HK-2 (cell line): ENCODE results near the gene ILF2.
"Not testable (repeated sequence)": the region's sequence is repeated elsewhere in the genome, so short reads cannot be mapped to it uniquely, and the experiment has no call there.

Experiments
- DNase-seq: peaks from one replicate; pipeline ENCODE4 v3.0.0-alpha.2; 2018; ENCODE audit not compliant: unreplicated experiment

Gene ILF2

DNA sequence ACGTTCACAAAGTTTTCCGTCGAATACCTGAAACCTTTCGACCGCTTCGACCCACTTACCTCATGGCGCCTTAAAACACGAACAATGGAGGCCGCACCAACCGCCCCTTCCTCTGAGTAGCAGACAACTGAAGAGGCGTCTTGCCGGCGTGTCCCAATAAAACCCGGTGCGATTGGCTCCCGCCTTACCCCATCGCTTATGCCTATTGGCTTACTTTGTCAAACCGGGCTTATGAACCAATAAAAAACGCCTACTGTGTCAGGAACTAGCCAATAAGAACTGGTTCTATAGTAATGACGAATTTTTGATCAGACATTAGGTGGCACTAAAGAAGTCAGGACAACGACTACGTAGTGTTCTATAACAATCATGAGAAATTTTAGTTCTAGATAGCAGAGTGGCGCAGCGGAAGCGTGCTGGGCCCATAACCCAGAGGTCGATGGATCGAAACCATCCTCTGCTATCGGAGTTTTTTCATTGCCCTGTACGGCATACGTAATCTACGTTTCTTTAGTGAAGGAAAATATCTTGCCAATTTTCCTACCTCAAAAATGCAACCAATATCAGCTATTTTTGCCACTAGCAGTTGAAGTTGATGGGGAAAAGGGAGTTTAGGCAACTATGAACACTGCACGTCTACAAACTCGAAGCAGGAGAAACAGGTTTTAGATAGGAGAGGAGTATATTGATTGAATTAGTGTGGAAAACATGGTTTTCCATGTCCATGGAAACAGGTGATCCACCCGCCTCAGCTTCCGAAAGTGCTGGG is at the start of gene ILF2:
Gene ILF2, minus strand, starts transcription at position 135 of the 769 bp plus-strand sequence. Its CDS starts 71 bp downstream, at position 64.
- peak; percentile 96 for DNase-seq

DNA sequence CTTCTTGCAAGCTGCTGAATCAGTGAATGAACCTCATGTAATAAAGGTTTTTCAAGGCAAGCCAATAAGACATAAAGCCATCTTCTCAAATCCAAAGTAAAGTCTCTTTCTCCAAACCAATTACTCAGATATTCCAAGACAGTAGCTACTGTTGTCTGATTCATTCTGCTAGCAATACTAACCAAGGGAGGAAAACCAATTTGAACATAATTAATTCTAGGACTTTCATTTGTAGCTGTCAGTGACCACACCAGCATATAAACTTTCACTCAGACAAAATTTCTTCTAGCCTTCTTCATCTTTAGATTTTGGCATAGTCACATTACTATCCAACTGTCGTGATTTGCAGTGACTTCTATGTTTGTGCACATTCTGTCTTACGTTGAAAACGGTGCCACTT is 46.5 kb upstream of the ILF2 start:
- no peak for DNase-seq

- not testable (repeated sequence) for DNase-seq
These were observed 45.4 kb upstream of the ILF2 start for GRCh38 chr1:153716211-153716610.

GRCh38 chr1:153711026-153711425 is 40.2 kb upstream of the ILF2 start:
- no peak for DNase-seq

- no peak for DNase-seq
These were observed 34.7 kb upstream of the ILF2 start for GRCh38 chr1:153705484-153705883.

- no peak for DNase-seq
These were observed 29.0 kb upstream of the ILF2 start for GRCh38 chr1:153699768-153700167.

DNA sequence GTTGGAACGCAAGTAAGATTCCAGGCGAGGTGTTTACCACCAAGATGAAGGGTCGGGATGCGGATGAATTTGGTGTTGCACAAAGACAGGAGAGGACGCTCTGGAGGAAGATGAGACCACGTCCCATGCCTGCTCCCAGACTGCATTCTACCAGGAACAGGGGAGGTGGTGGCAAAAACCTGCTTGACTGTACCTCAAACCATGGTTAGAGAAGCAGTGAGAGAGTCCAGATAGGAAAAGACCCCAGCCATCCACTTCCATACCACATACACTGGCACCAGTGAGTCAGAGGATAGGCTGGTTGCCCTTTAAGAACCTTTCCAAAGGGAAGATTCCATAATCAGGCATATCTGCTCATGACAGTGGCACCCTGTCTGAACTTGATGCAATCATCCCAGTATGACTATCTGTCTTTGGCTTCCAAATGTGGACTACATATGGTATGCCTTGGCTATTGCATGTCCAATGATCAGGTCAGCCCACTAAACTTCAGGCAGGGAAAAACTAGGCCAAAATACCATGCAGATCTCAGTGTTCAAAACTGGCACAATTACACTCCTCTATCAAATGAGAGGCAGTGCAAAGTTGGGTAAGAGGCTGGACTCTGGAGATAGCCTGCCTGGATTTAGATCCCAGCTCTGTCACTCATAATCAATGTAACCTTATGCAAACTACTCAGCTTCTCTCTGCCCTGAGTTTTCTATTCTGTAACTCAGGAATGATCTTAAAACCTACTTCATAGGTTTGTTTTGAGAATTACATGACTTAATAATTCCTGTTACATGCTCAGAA is 28.3 kb upstream of the ILF2 start:
- DNase-seq, result no peak

DNA sequence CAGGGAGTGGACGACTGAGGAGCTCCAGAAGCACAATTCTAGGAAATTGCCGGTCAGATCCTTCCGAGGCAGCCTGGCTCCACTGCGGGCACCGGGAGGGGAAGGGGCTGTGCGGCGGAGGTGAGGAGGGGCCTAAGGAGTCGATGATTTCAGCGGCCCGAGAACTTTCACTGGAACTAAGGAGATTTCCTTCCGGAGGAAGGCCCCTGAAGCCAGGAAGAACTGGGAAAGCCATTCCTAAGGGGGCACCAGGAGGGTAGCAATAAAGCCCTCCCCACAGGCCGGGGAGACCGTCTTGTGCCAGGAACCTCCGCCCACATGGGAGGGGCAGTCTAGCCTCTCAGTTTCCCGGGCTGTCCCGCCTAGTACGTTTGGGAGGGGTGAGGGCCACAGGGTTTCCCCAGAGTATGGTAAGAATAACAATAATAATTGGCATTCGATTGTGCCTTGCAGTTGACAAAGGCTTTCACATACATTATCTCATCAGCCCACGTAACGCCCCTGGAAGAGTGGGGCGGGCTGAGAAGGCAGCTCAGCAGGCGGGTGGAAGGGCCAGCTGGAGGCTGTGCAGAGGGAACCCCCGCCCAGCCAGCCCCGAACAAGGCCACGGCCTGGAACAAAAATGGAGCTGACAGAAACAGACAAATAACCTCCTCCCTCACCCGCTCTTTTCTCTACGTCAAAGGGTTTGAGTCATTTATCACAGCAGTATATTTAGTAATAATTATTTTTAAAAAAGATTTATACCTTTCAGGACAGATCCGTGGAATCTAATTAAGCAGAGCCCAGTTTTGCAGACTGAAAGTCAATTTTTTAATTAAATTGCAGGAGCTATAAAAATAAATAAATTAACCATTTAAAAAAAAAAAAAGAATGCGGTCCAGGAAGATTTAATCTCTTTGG is 27.5 kb upstream of the ILF2 start:
- no peak for DNase-seq

DNA sequence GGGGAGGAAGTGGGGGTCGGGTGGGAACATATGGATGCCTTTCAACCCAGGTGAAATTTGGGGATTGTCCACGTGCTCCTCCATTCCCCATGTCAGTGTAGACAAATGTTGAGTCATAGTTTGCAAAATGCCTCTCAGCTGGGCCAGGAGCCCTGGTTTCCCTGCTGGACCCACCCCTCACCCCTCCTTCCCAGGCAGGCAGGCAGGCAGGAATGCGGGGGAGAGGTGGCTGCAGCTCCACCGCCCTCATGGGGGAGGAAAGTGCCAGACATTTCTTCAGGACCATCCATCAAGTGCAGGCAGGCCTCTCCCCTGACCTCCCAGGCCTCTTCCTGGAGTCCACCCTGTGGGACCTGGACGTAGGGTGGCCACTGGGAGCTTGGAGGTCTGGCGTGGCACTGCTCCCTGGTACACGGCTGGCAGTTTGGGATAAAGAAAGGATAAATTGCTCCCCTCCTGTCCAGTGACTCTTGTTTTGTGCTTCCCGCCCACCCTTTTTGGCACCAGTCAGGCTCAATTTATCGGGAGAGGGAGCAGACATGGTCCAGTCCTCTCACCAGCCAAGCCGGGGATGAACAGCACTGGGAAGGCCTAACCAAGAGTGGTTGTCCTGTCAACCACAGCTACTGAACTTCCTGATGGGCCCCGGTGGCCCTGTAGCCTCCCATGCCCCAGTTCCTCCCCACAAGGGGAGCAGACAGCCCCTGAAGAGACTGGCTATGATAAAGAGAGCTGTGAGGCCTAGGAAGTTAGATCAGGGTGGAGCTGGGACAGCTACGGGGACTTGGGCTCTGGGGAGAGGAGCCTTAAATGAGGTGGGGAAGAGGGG is 26.6 kb upstream of the ILF2 start:
- DNase-seq, result peak; percentile 16

DNA sequence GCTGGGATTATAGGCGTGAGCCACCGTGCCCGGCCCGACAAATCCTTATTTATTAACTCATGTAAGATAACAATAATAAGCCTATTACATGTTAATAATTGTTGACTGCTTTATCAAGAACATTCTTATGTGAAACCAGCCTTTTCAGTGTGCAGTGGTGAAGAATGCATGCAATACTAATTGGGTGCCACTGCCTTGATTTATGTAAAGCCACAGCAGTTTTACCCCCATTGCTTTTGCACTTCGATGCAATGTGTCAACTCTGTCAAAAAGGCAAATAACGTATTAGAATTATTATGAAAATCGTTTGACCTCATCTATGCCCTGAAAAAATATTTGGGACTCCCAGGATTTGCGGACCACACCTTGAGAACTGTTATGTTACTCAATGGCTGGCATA is 25.9 kb upstream of the ILF2 start:
- no peak for DNase-seq

DNA sequence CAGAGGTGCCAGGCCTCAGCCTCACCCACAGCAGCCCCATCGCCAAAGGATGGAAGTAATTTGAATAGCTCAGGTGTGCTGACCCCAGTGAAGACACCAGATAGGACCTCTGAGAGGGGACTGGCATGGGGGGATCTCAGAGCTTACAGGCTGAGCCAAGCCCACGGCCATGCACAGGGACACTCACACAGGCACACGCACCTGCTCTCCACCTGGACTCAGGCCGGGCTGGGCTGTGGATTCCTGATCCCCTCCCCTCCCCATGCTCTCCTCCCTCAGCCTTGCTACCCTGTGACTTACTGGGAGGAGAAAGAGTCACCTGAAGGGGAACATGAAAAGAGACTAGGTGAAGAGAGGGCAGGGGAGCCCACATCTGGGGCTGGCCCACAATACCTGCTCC is 22.7 kb upstream of the ILF2 start:
- no peak for DNase-seq

DNA sequence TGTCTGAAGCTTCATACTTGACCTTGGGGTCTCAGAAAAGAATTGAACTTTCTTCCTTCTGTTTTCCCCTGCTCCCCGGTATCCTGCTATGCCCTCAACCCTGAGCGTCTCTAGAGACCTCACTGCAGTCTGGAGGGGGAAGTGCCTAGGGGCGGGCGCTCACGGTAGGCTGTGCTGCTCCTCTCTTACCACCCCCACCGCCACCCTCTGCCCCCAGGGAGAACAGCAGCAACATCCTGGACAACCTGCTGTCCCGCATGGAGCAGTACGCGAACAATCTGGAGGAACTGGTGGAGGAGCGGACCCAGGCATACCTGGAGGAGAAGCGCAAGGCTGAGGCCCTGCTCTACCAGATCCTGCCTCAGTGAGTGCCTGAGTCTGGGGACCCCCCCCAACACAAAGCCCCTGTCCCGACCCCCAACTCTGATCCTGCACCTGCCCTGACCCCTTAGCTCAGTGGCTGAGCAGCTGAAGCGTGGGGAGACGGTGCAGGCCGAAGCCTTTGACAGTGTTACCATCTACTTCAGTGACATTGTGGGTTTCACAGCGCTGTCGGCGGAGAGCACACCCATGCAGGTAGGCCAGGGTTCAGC is 18.0 kb upstream of the ILF2 start:
- no peak for DNase-seq

DNA sequence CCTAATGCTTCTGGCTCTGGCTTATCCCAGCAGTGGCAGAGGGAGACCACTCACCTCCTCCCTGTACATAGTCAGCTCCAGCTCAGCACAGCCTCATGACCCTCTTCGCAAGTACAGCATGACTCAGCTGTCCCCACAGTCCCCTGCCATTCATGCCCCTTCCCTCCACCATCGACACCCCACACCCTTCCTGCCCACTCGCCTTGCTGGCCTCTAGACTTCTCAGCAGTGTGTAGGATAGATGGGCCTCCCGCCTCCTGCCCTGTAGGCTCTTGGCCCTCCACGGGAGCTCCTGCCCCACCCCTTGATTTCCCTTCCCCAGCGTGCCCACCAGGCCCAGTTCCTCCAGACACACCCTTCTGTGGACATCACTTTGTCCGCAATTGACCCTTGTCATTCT is 17.5 kb upstream of the ILF2 start:
- DNase-seq, result no peak

DNA sequence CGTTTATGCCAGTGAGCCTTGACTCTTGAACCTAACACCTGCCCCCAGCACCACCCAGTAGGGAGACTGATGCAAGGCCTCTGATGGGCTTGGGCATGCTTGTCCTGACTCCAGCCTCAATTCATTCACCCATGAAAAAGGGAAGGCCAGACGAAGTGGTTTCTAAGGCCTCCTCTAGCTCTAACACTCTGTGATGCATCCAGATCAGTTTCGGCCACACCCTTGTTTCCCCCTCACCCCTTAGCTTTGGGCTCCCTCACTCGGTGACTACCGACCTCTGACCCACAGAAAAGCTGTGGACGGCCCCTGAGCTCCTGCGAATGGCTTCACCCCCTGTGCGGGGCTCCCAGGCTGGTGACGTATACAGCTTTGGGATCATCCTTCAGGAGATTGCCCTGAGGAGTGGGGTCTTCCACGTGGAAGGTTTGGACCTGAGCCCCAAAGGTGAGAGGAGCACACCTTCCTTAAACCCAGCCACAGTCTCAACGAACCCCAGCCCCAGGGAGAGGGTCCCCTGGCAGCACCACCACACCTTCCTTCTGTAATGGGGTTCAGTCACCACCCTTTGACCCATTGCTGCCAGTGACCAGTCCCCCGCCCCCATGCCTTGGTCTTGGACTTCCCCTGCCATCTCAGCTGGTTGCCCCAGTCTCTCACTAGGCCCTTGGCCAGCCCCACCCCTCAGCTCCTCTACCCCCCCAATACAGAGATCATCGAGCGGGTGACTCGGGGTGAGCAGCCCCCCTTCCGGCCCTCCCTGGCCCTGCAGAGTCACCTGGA is 16.7 kb upstream of the ILF2 start:
- no peak for DNase-seq

- no peak for DNase-seq
These were observed 14.9 kb upstream of the ILF2 start for GRCh38 chr1:153685544-153686340.

DNA sequence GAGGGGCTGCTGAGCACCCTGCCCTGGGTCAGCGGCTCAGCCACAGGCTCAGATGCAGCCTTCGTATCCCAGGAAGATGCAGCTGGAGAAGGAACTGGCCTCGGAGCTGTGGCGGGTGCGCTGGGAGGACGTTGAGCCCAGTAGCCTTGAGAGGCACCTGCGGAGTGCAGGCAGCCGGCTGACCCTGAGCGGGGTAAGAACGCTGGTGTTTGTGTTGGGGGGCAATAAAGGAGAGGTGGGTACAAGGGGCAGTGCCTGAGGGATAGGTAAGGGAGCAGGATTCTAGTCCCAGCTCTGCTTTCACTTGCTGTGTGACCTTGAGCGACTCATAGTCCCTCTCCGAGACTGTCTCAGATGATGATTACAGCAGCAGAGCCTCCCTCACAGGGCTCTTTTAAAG is 14.1 kb upstream of the ILF2 start:
- DNase-seq, result no peak

DNA sequence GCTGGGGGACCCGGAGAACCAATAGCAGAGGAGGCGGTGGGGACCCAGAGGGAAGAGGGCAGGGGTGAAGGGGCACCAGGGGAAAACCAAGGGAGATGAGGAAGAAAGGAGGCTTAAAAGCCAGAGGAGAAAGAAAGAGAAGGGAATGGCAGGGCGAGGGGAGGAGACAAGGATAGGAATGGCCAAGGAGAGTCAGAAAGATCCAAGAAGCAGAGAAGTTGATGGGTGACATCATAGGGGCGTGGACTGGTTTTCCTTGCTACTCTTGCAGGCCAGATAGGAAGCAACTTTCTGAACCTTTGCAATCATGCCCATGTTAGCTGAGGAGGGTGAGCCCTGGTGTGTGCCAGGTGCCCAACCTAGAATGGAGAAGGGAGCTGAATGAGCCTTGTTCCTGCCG is 13.1 kb upstream of the ILF2 start:
- no peak for DNase-seq

DNA sequence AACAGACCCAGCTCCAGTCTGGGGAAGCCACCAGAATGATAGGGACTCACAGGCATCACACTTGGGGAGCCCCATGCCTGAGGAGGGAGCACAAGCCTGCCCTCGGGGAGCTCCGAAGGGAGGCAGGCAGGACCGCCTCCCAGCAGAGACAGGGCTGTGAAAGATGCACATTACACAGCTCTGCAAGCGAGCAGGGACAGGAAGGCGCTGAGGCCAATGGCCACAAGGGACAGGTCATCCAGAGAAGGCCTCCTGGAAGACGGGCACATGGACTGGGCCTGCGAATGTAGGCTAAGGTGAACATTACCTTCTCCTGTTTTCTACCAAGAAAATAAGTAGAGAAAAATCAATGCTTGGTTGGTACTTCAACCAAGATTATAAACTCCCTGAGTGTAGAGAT is 11.9 kb upstream of the ILF2 start:
- no peak for DNase-seq

GRCh38 chr1:153680120-153680403 is 9.3 kb upstream of the ILF2 start:
- no peak for DNase-seq
